ENCODE measurements around the gene UXT. TPM values are rescaled to one million over a fixed set of nuclear protein-coding genes. Genes with fewer than 3 reads are reported as not detected.
A peak's percentile ranks its signal among the peaks of the same experiment; 100 is the strongest.
"Not testable (repeated sequence)": the region's sequence is repeated elsewhere in the genome, so short reads cannot be mapped to it uniquely, and the experiment has no call there.

Gene UXT, protein sequence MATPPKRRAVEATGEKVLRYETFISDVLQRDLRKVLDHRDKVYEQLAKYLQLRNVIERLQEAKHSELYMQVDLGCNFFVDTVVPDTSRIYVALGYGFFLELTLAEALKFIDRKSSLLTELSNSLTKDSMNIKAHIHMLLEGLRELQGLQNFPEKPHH
- total RNA-seq = 86.0 TPM

DNA sequence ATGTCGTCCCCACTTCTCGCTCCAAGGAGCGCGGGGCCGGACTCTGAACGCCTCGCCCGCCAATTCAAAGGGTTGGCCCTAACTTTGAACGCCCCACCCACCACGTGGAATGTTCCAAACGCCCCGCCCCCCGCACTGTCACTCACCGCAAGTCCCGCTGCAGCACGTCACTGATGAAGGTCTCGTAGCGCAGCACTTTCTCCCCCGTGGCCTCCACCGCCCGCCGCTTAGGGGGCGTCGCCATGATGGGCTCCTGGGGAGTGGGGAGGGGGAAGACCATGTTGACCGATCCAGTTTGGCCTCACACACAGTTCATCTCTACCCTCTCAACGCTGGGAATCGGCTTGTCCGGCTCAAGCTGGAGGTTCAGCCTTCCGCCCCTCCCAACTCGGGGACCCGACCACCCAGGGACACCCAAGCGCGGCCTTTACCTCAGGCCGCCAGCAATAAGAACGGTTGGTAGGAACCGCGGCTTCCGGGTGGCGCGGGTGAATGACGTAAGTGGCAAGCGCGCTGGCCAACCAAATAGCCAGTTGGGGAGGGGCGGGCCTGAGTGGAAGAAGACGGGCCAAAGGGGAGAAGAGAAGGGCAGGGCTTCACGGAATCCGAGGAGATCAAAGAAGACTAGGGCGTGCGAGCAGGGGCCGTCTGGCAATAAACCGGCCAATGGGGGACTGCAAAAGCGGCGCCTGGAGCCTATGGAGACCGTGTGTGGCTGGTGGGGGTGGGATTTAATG is at the start of gene UXT:
TSS of gene UXT (minus strand) at position 497 of the 737 bp plus-strand sequence. CDS start at position 244, 253 bp downstream.
- DNase-seq (ENCODE audit: low spot score in 2 of 2) = peak; percentile 55 to 72
- FAIRE-seq = no peak

DNA sequence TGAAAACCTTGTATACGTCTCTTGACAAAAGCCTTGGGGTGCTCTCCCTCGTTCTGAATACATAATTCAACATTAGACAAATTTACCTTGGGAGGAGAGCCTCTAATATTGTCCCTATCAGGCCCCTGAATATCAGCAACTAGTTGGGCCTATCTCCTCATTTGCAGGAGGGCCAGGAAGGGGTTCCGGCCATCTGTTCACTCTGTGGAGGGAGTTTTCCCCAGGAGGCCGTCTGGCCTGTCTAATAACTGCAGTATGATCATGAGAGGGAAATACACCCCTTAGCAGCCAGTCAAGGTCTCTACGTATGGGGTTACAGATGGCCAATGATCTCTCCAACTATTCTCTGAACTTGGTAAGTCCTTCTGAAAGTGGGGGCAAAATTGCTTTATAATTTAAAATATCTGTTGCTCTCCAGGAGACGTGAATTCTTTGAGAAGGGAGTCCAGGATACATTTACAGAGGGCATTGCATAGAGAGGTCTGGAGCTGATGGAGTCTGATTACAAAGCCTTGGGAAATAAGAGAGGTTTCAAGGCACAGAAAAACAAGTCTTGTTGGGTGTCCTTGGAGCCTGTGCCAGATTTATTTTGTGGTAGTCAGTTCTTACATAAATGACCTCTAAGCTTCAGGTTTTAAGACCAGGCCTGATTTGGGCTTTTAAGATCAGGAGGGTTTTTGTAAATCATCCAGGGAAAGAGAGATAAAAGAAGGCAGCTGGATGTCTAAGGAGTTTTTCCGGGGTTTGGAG is 48.2 kb upstream of the UXT start:
- DNase-seq (ENCODE audit: low spot score in 2 of 2) (no peak), FAIRE-seq (no peak)

DNA sequence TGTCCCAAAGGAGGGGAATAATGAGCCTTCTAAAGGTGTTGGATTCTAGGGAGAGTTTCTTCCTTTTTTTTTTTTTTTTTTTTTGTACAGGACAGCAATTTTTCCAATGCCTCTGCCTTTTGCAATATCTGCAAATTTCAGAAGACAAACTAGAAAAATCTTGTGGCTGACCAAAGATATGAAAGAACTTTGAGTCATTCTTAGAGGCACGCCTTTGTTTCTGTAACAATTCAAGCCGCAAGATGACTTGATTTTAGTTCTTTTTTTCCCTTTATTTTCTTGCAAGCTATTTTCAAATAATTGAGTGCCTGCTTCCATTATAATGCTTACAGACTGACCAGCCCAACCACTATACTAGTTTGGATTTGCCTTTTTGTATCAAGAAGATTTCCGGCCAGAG is 47.6 kb upstream of the UXT start:
- DNase-seq (ENCODE audit: low spot score in 2 of 2) = no peak
- no peak for FAIRE-seq

DNA sequence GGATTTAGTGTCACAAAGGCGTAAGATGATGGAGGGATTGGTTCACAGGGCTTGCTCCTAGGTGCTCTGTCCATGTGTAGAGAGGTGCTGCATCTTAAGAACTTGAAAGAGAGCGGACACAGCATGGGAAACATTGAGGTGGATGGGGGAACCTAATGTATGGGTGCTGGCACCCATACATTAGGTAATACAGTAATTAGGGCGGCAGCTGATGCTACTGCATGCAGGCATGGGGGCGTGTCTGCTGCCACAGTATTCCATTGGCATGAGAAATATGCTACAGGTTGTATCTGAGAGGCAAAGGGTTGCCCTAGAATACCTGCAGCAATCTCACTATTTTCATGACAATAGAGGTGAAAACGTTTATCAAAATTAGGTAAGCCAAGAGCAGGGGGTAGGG is 45.8 kb upstream of the UXT start:
- DNase-seq (ENCODE audit: low spot score in 2 of 2) = no peak
- FAIRE-seq = no peak

DNA sequence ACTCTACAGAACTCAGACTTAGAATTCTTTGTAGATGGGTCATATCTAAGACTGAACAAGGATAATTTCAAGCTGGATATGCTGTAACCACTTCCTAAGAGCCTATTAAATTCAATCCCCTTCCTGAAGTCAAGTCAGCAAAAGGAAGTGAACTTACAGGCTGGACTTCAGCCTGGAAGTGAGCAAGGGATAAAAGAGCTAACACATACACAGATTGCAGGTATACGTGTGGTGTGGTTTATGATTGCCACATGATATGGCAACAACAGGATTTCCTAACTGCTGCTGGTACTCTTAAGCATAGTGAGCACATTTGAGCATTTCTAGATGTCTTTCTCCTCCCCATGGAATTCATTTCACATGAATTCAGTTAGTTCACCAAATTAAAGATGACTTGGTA is 38.2 kb upstream of the UXT start:
- FAIRE-seq = no peak
- no peak for DNase-seq (ENCODE audit: low spot score in 2 of 2)

DNA sequence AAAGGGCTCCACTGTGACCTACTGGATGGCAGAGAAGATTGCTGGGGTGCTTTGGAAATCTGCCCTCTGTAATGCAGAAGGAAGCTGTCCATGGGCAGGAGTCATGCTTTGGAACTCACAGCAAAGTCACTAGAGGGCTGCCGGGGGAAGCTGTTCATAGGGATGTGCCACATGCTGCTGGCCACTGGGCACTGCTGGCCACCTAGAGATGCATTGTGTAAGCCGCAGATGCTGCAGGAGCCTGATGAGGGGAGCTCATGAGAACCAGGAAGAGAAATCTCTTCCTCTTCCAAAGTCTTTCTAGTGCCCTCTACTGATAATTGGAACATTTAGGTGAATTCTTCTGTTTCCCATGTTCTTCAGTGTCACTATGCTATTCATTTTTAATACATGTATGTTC is 31.2 kb upstream of the UXT start:
- DNase-seq (ENCODE audit: low spot score in 2 of 2) (no peak), FAIRE-seq (no peak)

DNA sequence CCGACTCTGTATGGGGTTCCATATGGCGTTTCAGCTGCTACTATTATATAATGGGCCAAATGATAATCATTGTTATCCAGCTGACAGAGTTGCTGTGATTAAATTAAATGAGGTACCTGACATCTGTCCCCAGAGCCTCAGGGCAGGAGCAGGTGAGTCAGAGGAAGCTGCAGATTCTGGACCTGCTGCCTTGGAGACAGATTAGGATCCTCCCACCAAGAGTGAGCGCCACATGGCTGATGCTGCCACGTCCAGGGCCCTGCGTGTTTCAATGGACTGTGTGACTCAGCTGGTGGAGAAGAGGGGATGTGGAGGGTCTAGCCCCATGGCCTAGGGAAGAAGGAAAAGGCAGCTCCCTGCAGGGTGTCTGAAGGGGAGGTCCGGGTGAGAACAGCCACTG is 28.3 kb upstream of the UXT start:
- FAIRE-seq = no peak
- DNase-seq (ENCODE audit: low spot score in 2 of 2) = no peak

DNA sequence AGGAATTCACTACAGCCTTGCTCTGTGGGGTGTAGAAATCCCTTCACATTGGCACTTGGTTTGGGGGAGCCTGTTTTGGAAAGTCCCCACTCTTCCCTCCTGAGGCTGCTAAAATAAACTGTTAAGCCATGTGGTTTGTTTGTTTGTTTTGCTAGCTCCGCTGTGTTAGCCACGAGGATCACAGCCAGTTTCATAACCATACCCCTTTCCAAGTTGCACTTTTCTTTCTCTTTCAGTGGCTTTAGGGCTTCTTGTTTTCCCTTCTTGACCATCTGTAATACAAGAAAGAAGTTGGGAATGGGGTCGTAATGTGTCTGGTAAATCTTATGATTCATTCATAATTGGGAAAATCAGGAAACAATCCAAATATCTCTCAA is 24.8 kb upstream of the UXT start:
- DNase-seq (ENCODE audit: low spot score in 2 of 2) (no peak), FAIRE-seq (no peak)

DNA sequence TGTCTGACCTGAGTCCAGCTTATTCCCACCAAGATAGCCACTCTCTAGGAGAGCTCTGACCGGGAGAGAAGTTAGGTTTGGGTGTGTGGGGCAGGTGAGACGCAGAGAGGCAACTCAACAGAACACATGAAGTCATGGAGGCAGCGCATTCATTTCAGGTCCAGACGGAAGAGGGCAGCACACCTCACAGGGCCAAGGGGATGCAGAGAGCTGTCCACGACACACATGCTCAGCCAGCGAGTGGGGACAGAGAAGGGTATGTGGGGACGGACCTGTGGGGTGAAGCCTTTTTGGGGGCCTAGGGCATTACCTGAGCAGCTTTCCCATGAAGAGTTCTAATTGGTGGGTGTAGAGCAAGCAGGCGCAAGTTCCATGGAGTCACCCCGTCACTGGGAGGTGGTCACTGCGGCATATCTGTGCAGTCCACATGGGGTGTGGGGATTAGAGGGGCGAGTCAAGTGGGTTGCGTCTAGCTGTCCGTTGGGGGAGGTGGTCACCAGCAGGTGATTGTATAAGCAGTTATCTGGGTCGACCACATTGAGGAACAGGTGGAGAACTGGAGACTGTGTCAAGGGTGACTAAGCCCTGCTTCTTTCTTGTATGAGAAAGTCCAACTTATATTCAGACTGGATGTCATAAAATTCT is 24.3 kb upstream of the UXT start:
- FAIRE-seq = no peak
- no peak for DNase-seq (ENCODE audit: low spot score in 2 of 2)

DNA sequence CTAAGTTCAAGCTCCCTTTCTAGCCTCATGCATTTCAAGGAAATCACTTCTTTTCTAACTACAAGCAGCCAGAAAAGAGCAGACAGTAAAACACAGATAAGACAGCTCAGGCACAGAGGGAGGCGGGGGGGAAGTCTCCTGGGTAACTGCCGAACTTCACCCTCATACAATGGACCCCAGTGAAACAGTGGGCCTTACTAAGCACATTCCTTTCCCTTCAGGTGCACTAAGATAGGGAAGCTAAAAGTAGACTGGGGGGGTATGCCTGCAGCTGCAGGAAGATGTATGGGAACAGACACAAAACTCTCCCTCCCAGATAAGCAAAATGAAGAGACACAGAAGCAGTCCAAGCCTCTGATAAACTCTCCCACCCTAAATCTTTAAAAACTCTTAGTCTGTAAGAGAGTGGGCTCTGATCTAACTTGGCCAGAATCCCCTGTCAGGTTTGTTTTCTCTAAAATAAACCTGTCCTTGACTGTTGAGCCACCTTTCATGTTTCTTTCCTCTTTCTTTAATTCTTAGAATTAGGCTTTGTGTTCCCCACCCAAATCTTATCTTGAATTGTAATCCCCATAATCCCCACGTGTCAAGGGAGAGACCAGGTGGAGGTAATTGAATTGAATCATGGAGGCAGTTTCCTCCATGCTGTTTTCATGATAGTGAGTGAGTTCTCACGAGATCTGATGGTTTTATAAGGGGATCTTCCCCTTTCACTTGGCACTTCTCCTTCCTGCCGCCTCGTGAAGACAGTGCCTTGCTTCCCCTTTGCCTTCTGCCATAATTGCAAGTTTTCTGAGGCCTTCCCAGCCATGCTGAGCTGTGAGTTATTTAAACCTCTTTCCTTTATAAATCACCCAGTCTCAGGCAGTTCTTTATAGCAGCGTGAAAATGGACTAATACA is 17.2 kb upstream of the UXT start:
- not testable (repeated sequence) for DNase-seq (ENCODE audit: low spot score in 2 of 2); FAIRE-seq

DNA sequence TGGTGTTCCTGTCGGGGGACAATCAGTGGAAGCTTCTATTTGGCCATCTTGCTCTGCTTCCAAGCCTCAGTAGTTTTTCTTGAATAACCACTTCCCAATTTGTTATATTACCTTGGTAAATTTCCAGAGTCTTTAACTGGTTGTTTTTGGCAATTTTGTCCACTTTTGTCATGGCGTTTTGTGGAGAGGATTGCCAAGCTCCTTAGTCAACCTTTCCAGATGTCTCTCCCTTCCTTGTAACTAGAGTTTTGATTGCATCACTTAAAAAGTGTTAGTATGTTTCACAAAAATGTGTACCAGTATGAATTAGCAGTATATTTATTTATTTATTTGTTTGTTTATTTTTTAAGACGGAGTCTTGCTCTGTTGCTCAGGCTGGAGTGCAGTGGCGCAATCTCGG is 15.8 kb upstream of the UXT start:
- FAIRE-seq (no peak), DNase-seq (ENCODE audit: low spot score in 2 of 2) (no peak)

DNA sequence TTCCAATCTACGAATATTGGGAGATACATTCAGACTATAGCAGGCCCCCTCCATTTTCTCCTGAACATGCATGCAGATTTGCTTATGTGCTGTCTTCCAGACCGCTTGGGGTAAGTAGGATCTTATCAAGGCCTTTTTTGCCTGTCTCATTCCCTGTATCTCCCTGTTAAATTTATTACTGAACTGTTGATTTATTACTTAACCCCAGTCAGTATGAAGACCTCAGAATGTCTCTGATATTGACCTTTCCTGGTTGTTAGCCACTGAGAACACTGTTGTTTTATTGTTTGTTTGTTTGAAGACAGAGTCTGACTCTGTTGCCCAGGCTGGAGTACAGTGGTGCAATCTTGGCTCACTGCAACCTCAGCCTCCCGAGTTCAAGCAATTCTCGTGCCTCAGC is 6.8 kb upstream of the UXT start:
- not testable (repeated sequence) for FAIRE-seq; DNase-seq (ENCODE audit: low spot score in 2 of 2)

DNA sequence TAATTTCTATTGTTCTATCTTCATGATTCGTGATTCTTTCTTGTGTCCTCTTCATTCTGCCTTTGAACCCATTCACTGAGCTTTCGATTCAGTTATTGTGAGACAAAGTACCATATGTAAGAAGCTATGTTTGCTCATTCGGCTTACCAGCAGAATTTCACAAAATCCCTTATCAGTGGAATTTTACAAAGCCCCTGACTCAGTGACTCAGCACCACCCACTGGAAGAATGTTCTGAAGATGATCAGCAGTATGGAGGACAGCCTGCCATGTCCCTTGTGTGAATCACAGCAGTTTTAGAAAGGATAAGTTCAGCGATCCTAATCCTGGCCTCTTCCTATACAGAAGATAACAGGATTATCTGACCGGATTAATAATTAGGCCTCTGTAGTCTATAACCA is 5.8 kb upstream of the UXT start:
- FAIRE-seq (no peak), DNase-seq (ENCODE audit: low spot score in 2 of 2) (no peak)

DNA sequence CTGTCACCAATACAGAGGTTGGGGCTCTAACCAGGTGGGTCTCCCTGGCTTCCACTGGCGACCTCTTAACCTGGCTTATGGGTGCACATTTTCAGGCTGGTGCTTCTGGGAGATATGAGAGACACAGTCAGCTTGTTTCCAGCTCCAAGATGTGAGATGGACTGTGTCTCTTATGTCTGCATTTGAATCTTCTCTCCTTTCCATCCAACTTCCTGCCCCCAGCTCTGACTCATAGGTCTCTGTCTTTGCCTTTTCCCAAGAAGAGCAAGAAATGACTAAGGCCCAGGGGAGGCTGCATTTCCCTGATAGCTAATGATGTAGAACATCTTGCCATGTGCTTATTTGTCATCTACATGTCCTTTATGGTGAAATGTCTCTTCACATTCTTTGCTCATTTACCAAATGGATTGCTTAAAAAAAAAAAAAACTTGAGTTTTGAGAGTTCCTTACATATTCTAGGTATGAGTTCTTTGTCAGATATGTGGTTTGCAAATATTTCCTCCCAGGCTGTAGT is 3.2 kb upstream of the UXT start:
- FAIRE-seq (no peak), DNase-seq (ENCODE audit: low spot score in 2 of 2) (no peak)

DNA sequence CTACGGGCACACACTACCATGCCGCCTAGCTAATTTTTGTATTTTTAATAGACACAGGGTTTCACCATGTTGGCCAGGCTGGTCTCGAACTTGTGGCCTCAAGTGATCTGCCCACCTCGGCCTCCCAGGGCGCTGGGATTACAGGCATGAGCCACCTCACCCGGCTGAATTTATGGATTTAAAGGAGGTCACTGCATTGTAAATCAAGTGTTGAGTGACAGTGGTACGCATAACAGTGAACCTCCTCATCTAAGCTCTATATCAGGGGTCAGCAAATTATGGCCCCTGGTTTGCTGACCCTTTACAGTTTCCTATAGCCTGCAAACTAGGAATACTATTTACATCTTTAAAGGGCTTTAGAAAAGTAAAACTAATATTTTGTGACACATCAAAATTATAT is 2.6 kb upstream of the UXT start:
- DNase-seq (ENCODE audit: low spot score in 2 of 2) (no peak), FAIRE-seq (no peak)

DNA sequence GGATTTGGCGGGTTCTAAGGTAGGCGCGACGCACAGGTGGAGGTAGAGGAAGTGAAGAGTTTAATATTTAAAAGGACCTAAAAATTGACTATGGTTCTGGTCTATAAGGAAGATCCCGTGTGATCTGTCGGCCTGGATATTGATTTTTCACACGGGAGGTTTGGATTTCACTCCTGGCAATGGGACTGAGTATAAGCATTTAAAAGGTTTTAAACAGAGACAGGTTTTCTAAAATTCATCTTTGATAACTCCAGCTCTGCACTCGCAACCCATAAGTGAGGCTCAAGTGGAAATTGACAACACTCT is 394 bp upstream of the UXT start:
- no peak for DNase-seq (ENCODE audit: low spot score in 2 of 2)
- no peak for FAIRE-seq

DNA sequence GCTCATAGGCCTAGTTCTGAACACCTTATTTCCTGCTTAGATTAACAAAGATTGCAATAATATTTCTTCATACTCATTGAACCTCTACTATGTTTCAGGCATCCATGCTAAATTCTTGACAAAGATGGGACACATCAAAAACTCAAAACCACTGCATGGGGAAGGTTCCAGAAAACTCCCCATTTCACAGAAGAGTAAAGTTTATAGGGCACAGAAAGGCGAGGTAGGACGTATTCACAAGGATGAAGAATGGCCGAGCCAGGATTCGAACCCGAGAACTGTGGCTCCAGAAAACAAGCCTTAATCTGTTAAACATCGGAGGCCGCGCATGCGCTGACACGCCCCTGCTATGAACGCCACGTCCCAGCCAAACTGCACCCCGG is 688 bp downstream of the UXT start:
- DNase-seq (ENCODE audit: low spot score in 2 of 2) (no peak), FAIRE-seq (no peak)

DNA sequence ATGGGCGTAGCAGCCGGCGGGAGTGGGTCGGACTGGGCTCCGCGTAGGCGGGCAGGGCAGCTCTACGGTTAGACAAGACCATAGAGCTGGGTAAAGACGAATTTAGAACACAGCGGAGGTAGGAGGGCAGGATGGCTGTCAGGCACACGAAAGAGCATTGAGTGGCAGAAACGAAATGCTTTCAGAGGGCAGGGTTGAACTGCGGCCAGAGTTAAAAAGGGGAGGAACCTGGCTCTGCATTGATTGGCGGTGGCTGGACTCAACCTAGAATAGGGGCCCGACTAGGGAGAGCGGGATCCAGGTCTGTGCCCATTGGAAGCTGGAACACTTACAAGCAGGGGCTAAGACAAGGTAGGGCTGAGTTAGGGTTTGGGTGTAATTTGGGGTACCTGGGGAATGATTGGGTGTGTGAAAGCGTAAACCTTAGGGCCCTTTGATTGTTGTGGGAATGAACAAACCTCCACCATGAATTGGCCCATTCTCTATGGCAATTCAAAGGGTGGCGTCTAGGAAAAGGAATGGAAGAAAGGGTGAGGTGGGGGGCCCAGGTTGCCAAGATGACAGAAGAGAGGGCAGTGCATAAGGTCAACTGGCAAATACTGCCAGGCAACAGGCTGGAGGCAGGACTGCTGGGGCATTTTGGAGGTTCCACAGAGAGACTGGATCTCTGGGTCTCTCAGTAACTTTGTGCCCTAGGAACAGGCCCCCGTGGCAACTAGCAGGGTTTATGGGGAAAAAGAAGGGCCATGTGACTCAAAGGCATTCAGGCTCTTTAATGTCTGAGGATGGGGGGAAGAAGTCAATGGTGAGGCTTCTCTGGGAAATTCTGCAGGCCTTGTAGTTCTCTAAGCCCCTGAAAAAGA is 7.7 kb downstream of the UXT start:
- no peak for FAIRE-seq
- DNase-seq (ENCODE audit: low spot score in 2 of 2) = no peak

Data from frontal cortex (tissue), 4 donors.